ENCODE data around the gene HCAR3.

- TF ChIP-seq TAF1 (IDR thresholded peaks at IDR 0.05; ENCODE audit: low read depth): peak; percentile 95
- TF ChIP-seq USF1 (IDR thresholded peaks at IDR 0.05): peak; percentile 78
- peak; percentile 74 for TF ChIP-seq MAX (IDR thresholded peaks at IDR 0.05)
- TF ChIP-seq RAD21 (IDR thresholded peaks at IDR 0.05; ENCODE audit: low read depth): peak; percentile 76
- TF ChIP-seq CEBPB (IDR thresholded peaks at IDR 0.05): no peak
- no peak for TF ChIP-seq TEAD4 (IDR thresholded peaks at IDR 0.05)
- no peak for TF ChIP-seq REST (IDR thresholded peaks at IDR 0.05; ENCODE audit: low read depth)
- TF ChIP-seq FOXM1 (IDR thresholded peaks at IDR 0.05; ENCODE audit: borderline replicate concordance, low read depth): no peak
- TF ChIP-seq NFIC (IDR thresholded peaks at IDR 0.05): no peak
These were observed 36.1 kb upstream of the HCAR3 start, which contains the start of gene DENR for GRCh38 chr12:122752464-122753318.

Data from Ishikawa (cell line).